Activated gamma-delta T cell (primary cell): Measurements from ENCODE around the gene KCNK16.

Experiments
- DNase-seq: peaks from one replicate; lab custom pipeline; 2025; lab: John Stamatoyannopoulos, UW
- total RNA-seq, 2 donors: gene quantifications; one replicate each; lab custom pipeline; 2026; lab: John Stamatoyannopoulos, UW

The KCNK16 gene
- total RNA-seq, result 0 reads per million in 2 donors

DNA sequence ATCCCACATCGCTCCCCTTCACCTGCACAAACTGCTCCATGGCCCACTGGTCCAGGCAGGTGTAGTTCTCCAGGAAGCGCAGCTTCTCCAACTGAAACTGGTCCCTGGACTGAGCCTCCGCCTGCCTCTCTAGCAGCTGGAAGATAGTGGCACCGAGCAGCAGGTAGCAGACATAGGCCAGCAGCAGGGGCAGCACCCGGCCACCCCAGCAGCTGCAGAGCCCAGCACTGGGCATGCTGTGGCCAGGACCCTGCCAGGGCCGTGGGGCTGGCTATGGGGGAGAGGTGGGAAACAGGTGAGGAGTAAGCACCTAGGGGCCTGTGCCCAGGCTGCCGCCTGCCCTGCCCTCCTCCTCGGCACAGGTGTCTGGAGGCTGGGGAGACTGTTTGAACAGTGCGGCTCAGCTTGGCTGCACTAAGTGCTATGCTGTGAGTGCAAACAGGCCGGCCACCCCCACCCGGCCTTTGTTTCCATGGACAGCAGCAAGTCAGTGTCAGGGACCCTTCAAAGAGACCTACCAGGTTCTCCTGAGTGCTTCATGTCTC lies at the start of gene KCNK16:
TSS of gene KCNK16 (minus strand) at position 397 of the 545 bp plus-strand sequence. CDS start at position 235, 162 bp downstream.
- no peak for DNase-seq

GRCh38 chr6:39370390-39370789 lies 47.9 kb upstream of the KCNK16 start:
- no peak for DNase-seq

DNA sequence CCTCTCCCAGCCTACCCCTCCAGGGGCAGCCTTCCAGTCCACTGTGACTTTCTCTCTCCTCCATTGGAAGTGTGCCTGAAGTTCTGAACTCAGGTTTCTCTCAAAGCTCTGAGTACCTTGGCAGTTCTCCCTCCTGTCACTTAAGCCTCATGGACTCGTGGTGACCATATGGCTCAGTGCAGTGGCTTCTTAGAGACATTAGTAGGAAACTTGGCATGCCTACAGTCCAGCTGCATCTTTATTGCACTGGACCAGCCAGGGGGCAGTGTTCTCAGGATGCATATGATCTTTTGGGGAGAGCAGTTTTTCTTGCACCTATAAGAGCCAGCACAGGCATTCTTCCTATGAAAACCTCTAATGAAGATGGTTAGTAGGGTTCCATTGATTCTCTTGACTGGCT lies 47.5 kb upstream of the KCNK16 start:
- no peak for DNase-seq

GRCh38 chr6:39367700-39368099 lies 45.2 kb upstream of the KCNK16 start:
- DNase-seq, result no peak

- DNase-seq, result no peak
These were observed 44.6 kb upstream of the KCNK16 start for GRCh38 chr6:39366931-39367618.

DNA sequence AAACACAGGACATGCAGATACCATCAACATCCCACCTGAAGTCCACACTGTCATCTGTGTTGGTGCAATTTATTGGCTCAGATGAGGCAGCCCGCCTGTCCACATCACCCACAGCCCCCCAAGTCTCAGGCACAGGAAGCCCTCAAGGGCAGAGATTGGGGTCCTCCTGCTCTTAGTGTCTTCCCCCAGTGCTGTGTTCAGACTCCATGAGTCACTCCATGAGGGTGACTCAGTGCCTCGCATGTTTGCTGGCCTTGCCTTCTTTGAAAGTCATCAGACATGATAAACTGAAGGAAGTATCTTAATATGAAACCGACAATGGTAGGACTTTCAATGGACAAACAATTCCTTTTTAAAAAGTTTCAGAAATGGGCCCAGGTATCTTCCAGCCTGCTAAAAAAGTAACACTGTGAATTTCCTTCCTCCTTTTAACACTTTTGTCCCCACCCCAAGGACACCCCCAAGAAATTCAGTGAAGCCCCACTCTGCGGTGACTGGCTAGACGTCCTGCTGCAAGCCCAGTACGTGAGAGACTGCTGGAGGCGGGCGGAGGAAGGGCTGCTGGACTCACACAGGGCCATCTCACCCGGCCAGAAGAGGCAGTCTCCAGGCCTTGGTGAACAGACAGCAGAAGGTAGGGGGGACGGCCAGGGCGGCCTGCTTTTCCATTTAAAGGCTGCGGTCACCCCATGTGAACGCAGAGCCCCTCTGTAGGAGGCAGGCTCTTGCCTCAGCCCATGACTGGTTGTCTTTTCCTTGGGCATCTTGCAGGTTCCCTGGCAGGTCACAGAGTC lies 43.0 kb upstream of the KCNK16 start:
- no peak for DNase-seq

GRCh38 chr6:39363280-39363679 lies 40.8 kb upstream of the KCNK16 start:
- no peak for DNase-seq

GRCh38 chr6:39362487-39362865 lies 40.0 kb upstream of the KCNK16 start:
- DNase-seq, result no peak

GRCh38 chr6:39361657-39362486 lies 39.4 kb upstream of the KCNK16 start:
- DNase-seq, result no peak

DNA sequence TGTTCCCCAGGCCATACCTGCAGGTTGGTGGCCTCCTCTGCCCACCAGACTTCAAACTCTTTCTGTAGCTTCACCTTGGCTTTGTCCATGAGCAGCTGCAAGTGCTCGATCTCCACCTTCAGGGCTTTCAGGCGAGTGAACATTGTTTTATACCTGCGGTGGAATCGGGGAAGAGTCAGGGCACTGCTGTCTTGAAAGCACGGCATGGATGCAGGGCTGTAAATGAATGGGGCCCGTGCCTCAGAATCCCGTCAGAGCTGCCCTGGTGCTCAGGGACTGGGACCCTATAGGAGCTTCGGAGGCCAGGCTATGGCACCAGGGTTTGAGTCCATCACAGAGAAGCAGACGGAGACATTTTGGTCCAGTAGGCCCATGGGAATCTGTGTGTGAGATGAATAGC lies 37.9 kb upstream of the KCNK16 start:
- no peak for DNase-seq

- no peak for DNase-seq
These were observed 35.6 kb upstream of the KCNK16 start for GRCh38 chr6:39357998-39358686.

- no peak for DNase-seq
These were observed 31.3 kb upstream of the KCNK16 start for GRCh38 chr6:39353698-39354315.

GRCh38 chr6:39350723-39351505 lies 28.4 kb upstream of the KCNK16 start:
- no peak for DNase-seq

DNA sequence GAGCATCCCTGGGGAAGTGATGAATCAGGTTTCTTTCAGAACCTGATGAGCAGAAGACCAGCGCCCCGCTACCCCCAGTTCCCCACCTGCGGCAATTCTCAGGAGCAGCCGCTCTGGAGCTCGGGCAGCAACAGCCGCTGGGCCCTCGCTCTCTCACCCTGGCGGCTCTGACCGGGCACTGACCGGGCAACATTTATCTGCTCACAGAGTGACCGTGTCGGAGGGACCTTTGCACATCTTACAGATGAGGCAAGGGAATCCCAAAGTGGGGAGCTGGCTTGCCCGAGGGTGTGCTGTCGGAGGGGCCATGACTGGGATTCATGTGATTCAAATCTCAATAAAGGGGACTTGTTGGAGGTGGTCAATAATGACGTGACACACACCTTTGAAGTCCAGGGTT lies 26.2 kb upstream of the KCNK16 start:
- DNase-seq, result no peak

DNA sequence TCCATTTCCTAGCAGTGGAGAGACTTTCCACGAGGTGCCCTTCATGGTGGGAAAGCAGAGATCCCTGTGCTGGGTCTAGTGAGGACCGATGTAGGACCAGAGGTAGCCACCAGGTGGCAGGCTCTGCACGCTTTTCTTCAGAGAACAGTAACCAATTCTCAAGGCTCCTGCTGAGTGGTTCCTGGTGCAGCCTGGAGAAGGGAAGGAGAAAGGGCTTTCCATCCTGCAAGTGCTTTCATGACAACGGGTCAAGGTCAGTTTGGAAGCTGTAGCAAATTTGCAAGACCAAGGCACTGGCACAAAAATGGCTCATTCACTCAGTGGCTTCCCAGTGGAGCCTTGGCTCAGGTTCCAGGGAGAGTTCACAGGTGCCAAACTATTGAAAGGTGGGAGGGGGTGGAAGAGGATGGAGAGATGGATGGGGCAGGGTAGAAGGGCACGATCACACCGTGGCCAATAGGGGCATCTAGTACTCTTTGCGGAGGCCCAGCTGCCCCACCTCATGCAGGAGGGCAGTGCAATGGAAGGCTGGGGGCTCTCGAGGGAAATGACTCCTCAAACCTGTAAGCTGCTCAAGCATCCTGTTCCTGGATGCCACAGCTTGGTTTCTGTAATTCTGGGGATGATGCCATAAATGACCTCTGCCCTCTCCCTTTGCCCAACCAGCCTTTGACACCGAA lies 25.5 kb upstream of the KCNK16 start:
- DNase-seq, result no peak

DNA sequence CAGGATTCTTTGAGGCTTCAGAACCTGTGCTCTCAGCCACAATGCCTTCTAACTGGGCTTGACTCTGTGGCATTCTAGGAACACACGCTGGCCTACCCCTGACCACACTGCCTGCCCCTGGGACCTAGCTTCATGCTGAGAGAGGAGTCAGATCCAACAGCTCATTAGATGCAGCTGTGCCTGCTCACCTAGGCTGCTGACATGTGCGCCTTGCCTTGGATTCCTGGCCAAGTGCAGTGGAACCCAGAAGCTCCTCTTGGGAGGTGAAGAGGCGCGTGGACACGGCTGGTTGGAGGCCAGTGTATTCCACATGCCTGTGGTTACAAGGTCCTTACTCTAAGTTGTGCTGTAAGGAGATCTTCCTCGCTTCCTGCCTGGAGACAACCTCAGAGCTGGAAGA lies 24.7 kb upstream of the KCNK16 start:
- no peak for DNase-seq

- DNase-seq, result no peak
These were observed 22.3 kb upstream of the KCNK16 start for GRCh38 chr6:39344821-39345280.

DNA sequence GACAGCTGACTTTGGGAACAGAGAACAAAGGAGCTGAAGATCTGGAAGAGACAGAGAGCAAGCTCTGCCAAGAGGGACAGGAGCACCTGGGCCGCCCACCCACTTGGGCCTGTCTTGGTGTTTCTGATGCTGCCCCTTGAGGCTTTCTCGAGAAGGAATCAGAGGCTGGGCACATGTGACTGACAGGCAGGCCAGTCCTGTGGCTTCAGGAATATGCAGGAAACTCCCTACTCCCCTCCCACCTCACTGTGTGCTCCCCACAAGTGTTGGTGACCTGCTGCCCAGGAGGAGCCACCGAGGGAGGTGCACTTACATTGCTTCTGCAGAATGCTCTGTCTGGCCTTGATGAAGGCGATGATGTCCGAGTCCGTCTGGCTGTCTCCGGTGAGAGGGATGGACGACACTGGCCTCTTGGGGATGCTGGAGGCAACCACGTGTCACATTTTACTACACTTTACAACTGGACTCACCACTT lies 20.9 kb upstream of the KCNK16 start:
- DNase-seq, result no peak

GRCh38 chr6:39342692-39343395 lies 20.3 kb upstream of the KCNK16 start:
- DNase-seq, result no peak
